DMS153 (cell line): ENCODE data around the gene SNHG17.
"Not testable (repeated sequence)": the region's sequence is repeated elsewhere in the genome, so short reads cannot be mapped to it uniquely, and the experiment has no call there.

Experiments
- DNase-seq: peaks from one replicate; lab custom pipeline; 2025; lab: John Stamatoyannopoulos, UW

SNHG17 gene

GRCh38 chr20:38420388-38421085 lies 14.6 kb downstream of the SNHG17 start:
- DNase-seq, result no peak

GRCh38 chr20:38418509-38419204 lies 16.5 kb downstream of the SNHG17 start:
- DNase-seq, result no peak

- DNase-seq, result no peak
Measured at GRCh38 chr20:38414769-38415450, 20.2 kb downstream of the SNHG17 start.

GRCh38 chr20:38412877-38413577 lies 22.1 kb downstream of the SNHG17 start:
- no peak for DNase-seq

GRCh38 chr20:38407822-38408221 lies 27.3 kb downstream of the SNHG17 start:
- DNase-seq, result not testable (repeated sequence)

GRCh38 chr20:38407321-38407720 lies 27.8 kb downstream of the SNHG17 start:
- no peak for DNase-seq

- no peak for DNase-seq
Measured at GRCh38 chr20:38406476-38406875, 28.7 kb downstream of the SNHG17 start.

GRCh38 chr20:38405132-38405531 lies 30.0 kb downstream of the SNHG17 start:
- DNase-seq, result no peak

GRCh38 chr20:38404016-38404415 lies 31.1 kb downstream of the SNHG17 start:
- DNase-seq, result no peak

GRCh38 chr20:38402816-38403215 lies 32.3 kb downstream of the SNHG17 start:
- no peak for DNase-seq

- DNase-seq, result no peak
Measured at GRCh38 chr20:38402089-38402488, 33.0 kb downstream of the SNHG17 start.

- DNase-seq, result not testable (repeated sequence)
Measured at GRCh38 chr20:38395751-38396395, 39.3 kb downstream of the SNHG17 start.

GRCh38 chr20:38395165-38395564 lies 40.0 kb downstream of the SNHG17 start:
- DNase-seq, result no peak

- no peak for DNase-seq
Measured at GRCh38 chr20:38393259-38393658, 41.9 kb downstream of the SNHG17 start.

- no peak for DNase-seq
Measured at GRCh38 chr20:38392356-38392755, 42.8 kb downstream of the SNHG17 start.

GRCh38 chr20:38387953-38388352 lies 47.2 kb downstream of the SNHG17 start:
- no peak for DNase-seq

GRCh38 chr20:38386851-38387250 lies 48.3 kb downstream of the SNHG17 start:
- no peak for DNase-seq

GRCh38 chr20:38386004-38386403 lies 49.1 kb downstream of the SNHG17 start:
- no peak for DNase-seq

GRCh38 chr20:38383147-38383546 lies 52.0 kb downstream of the SNHG17 start:
- no peak for DNase-seq

- not testable (repeated sequence) for DNase-seq
Measured at GRCh38 chr20:38377838-38378237, 57.3 kb downstream of the SNHG17 start.

- DNase-seq, result no peak
Measured at GRCh38 chr20:38377039-38377685, 58.0 kb downstream of the SNHG17 start.
